ENCODE data around the gene DDAH1.
"Not testable (repeated sequence)": the region's sequence is repeated elsewhere in the genome, so short reads cannot be mapped to it uniquely, and the experiment has no call there.

Gene DDAH1

GRCh38 chr1:85356130-85356529 lies 108.8 kb downstream of the DDAH1 start:
- no peak for DNase-seq

DNA sequence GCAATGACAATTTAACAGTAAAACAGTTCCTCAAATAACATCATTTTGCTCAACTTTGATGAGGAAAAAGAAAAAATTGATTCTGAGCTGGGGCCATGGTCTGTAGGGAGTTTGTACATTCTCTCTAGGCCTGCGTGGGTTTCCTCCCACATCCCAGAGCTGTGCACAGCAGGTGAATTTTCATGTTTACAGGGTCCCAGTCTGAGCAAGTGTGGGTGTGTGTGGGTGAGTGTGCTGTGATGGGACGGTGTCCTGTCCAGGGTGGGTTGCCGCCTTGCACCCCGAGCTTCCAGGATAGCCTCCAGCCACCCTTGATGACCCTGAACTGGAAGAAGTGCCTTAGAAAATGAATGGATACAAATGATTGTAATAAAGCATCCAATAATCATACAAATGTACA lies 112.9 kb downstream of the DDAH1 start:
- no peak for DNase-seq

GRCh38 chr1:85351202-85351828 lies 113.6 kb downstream of the DDAH1 start:
- no peak for DNase-seq

- no peak for DNase-seq
Observed at GRCh38 chr1:85349224-85349623, 115.7 kb downstream of the DDAH1 start.

DNA sequence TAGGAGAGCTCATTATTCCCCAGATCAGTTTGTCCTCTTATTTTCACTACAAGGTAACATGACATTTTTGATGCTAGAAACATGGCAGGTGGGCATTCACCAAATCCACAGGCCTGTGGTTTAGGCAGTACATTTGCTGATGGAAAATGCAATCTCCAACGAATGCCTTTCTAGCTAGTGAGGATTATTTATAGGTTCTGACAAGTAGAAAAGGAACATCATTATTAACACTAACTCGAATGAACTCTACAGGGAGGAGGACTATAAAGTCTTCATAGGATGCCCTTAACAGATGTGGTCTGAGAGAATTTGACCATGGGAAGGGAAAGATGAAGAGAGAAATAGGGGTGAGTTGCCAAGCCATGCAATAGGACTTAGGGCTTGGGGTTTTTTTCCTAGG lies 117.1 kb downstream of the DDAH1 start:
- DNase-seq = no peak

DNA sequence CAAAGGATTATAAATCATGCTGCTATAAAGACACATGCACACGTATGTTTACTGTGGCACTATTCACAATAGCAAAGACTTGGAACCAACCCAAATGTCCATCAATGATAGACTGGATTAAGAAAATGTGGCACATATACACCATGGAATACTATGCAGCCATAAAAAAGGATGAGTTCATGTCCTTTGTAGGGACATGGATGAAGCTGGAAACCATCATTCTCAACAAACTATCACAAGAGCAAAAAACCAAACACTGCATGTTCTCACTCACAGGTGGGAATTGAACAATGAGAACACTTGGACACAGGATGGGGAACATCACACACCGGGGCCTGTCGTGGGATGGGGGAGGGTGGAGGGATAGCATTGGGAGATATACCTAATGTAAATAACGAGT lies 117.7 kb downstream of the DDAH1 start:
- DNase-seq = not testable (repeated sequence)

GRCh38 chr1:85344256-85344694 lies 120.7 kb downstream of the DDAH1 start:
- DNase-seq = no peak

DNA sequence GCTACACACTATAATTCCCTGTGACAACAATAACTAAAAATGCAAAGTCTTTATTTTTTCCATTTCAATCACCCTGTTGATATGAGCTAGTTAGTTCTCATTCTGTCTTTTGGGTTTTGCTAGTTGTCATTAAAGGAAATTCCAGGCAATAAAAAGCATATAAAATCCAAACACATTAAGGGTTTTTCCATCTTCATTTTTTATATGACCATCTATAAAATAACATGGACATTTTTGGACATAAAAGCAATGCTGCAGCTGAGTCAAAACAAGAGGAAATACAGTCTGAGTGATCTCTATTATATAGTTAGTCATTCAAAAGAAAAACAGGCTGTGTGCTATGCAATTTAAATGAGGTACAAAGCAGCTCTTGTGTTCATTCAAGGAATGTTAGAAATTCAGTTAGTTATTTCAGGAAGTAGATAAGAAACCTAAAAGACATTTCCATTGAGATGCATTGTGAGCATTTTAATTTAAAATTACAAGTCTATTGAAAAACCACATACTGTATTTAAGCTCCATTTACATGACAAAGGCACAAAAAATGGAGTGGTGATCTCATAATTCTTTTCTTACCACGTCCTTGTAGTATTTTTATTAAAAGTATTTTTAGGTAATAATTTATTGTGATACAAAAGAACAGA lies 121.2 kb downstream of the DDAH1 start:
- DNase-seq = no peak

DNA sequence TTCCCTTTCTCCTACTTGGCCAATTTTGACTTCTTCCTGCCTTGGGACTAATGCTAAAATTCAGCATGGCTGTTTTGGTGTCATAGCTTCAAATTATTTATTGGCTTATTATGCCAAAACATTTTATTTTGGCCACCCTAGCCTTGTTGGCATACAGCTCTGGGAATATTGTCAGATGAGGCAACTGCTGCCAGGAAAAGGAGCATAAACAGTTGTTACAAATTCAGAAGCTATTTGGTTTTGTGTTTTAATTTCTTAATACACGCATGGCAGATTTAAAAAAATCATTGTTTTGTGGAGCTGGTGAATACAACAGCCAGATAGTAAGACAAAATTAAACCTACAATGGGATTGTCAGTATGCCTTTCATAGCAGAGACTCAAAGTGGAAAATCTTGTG lies 121.7 kb downstream of the DDAH1 start:
- no peak for DNase-seq

DNA sequence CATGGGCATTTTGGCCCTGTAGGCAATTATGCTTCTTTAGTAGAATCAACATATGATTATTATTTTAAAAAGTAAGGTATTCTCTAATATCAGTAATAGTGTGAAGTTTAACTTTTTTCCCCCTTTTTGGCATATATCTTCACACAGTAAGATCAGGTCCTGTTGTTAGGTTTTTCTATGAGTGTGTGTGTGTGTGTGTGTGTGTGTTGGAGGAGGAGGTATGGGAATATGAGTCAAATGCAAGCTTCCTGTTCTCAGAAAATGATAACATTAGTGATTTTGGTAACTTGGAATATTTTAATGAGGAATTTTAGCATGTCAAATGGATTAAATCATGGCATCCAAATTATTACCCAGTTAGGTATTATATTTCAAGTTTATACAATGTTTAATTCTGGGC lies 122.8 kb downstream of the DDAH1 start:
- DNase-seq = no peak

GRCh38 chr1:85340427-85340826 lies 124.5 kb downstream of the DDAH1 start:
- DNase-seq = no peak

DNA sequence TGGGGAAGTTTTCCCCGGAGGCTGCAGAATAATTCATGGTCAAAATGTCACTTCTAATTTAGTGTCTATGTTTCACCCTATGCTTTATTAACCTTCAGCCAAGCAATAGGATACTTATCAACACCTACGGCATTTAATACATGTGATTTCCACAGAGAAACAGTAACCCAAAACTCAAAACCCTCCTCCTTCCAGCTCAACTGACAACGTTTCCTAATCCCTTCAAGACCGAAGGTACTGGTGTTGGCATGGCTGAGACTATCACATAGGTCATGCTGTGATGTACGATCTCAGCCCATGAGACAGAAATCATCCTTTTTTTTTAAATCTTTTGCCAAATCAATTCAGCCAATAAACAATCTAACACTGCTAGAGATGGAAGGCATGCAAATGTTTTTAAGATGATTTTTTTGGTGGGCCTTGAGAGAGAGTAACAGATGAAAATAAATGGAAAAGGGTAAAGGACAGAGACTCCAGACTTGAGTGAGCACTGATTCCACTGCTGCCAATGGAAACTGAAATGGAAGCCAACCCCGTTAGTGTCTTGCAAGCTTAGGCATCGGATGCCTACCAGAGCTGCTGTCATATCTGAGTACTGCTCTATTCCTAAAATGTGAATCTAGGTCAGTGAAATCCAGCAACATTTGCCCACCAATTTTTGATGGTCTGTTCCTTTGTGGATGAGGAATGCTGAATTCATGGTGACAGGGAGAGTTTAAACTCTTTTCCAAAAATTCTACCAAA lies 125.1 kb downstream of the DDAH1 start:
- no peak for DNase-seq

GRCh38 chr1:85339089-85339488 lies 125.9 kb downstream of the DDAH1 start:
- no peak for DNase-seq

DNA sequence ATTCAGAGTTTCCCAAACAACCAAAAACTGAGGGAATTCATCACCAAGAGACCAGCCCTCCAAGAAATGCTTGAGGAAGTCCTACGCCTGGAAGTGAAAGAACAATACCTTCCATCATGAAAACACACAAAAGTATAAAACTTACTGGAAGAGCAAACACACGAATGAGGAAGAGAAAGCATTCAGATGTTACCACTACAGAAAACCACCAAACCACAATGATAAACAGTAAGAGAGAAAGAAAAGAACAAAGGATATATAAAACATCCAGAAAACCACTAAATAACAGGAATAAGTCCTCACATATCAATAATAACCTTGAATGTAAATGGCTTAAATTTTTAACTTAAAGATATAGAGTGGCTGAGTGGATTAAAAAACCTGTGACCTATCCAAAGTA lies 130.0 kb downstream of the DDAH1 start:
- DNase-seq = no peak

DNA sequence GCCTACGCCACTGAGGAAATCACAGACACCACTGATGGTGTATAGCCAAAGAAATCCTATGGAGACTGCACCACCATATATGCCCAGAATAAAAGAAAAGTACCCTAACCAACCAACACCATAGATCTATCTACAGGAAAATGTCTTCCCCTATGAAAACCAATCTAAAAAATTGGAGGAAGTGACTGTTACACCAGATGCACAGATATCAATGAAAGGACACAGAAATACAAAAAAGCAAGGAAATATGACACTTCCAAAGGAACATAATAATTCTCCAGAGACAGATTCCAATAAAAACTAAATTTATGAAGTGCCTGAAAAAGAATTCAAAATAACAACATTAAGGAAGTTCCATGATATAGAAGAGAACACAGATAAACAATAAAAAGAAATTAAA lies 131.8 kb downstream of the DDAH1 start:
- DNase-seq = no peak

DNA sequence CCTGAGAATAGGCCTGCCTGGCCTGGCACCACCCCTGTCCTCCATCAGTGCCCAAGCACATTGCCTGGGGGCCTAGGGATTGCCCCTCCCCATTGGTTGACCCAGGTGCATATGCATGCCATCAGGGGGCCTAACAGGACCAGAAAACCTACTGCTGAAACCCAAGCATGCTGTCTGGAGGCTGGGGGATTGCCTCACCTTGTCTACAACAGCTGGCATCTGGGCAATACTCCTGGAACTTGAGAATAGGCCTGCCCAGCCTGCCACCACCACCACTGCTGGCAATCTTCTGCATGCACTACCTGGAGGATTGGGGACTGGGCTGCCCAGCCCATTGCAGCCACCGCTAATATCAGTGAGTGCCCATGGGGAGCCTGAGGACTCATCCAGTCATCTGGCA lies 132.4 kb downstream of the DDAH1 start:
- DNase-seq = no peak

DNA sequence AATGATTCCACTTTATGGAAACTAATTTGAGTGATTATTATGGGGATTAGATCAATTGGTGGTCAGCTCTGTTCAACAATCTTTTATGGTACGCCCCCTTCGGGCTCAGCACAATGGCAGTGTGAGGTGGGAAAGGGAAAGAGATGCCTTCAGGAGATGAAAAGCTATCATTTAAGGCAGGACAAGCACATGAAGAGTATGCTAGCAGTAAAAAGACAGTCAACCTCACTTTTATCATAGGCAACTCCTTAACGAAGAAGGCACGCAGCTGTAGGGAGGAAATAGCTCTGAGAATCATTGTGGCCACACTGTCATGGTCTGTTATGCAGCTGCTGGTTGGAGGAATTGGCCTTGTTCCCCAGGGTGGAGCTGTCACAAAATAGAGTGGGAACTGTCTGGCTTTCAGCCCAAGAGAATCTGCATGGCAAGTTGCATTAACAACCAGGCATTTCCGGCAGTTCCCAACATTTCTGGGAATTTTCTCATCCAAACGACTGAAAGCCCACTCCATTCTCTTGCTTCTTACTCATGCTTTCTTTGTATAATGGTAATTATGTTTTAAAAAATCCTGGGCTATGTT lies 134.2 kb downstream of the DDAH1 start:
- DNase-seq = no peak

DNA sequence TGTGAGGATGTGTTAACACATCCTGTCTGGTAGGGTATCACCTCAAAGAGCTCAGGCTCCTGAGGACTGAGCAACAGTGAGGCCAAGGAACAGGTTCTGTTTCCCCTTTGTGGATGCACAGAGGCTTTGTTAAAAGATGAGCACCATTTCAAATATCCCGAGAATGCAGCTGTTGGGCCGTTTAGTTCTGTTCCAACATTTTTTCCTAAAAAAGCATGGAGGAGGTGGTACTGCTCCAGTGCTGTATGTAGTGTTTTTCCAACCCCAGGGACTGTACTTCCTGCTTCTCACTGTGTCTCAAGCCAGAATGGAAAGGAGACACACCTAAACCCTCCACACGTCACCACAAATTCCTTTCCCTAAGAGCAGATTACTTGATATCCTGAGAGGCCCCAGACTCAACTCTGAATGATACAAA lies 134.7 kb downstream of the DDAH1 start:
- DNase-seq = no peak

DNA sequence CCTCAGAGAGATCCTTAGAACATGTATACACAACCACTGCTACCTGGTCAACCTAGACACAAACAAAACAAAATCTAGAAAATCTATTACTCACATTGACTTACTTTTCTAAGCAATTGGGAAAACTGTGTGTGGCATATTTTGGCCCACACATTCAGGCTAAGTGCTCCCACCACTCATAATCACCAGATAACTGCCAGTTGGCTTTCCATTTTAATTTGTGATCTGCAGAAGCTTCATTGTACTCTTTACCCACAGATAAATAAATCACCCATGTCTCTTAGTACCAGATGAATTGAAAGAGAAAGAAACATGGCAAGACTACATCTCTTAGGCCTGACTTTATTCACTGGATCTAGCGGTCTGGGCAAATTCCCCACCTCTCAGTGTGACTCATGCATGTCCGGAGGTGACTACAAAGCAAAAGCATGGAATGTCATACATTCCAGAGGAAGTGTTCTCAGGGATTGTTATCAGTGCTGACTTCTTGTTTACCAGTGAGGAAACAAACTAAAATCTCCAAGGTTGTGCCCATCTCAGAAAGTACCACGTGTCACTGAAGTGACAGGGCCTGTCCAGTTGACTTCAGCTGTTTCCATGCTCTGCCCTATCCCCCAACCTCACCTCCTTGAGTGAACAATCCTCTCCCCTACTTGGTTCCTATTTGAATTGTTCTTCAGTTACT lies 136.1 kb downstream of the DDAH1 start:
- no peak for DNase-seq

DNA sequence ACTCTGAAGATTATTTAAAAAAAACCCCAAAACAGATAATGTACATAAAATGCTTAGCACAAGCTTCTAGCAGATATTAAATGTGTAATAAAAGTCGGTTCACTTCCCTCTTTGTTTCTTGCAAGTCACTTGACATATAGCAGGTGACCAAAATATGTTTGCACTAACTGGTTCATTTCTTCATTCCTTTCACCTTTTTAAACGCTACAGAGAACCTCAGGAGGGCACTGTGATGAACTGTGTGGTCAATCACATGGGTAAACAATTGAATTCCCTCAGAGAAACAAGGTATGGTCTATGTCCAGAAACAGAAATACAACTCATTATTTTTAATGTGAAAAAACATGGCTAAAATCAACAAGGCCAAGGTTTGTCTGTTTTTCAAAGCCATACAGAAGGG lies 137.2 kb downstream of the DDAH1 start:
- no peak for DNase-seq

DNA sequence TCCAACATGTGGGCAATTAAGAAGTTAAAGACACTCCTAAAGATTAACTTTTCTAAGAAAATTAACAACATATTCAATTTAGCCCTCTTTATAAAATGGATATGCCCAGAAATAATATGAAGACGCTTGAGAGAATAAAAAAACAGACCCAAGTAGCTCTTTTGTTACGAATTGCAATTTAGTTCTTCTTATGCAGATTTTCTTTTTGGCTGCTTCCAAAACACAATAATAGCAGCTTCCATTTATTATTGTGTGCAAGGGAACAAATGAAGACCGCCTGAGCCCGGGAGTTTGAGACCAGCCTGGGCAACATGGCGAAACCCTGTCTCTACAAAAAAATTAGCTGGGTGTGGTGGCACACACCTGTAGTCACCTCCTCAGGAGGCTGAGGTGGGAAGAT lies 138.1 kb downstream of the DDAH1 start:
- no peak for DNase-seq

- no peak for DNase-seq
Observed at GRCh38 chr1:85326336-85326735, 138.6 kb downstream of the DDAH1 start.

DNA sequence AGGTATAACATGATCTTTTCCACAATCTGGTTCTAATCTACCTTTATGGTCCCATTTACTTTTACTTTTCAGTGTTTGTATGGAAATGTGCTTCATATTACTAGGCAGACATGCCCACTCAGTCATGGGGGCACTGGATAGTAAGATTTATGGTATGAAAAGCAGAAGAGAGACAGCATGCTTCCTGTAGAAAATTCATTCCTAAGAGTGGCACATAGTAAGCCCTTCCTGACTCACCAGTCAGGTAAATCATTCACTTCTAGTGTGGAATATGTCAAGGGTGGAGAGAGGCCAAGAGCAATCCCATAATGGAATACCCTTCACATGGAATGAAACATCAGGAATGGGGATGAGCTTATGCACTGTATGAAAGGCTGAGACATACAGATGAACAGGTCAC lies 139.0 kb downstream of the DDAH1 start:
- no peak for DNase-seq

Measured in activated naive CD4-positive, alpha-beta T cell treated with anti-CD3 and anti-CD28 coated beads, Interleukin-2, amount 50 U/mL, for 16 hours (primary cell).